OCI-LY1 (cell line): ENCODE data around the gene STK32B.

Experiments used
- CTCF ChIP-seq: fragments of 200-600 bp; sonication (generic), shearing (Covaris generic); IDR thresholded peaks from 2 replicates; pipeline ENCODE4 v1.5.1; 2017; ENCODE audit warnings: mild to moderate bottlenecking, antibody characterized with exemption, low read length, moderate library complexity, mixed read lengths
- EZH2 ChIP-seq: fragments of 200-600 bp; sonication (generic), shearing (Covaris generic); IDR thresholded peaks from 2 replicates; pipeline ENCODE4 v1.8.0; 2017; ENCODE audit warnings: borderline replicate concordance, mixed run types, mild to moderate bottlenecking, antibody characterized with exemption, low read length, moderate library complexity, mixed read lengths

GRCh38 chr4:5162909-5163508 lies 111.7 kb downstream of the STK32B start:
- TF ChIP-seq CTCF (no peak), EZH2 (no peak)
